HG03064 (cell line): Measurements from ENCODE around the gene ARMH4.
"Not testable (repeated sequence)": the region's sequence is repeated elsewhere in the genome, so short reads cannot be mapped to it uniquely, and the experiment has no call there.

Experiments
- ATAC-seq: cut with Tn5 transposase; IDR thresholded peaks from one replicate; pipeline ENCODE4 v1.9.1; 2021; ENCODE audit warnings: low read depth; ENCODE audit not compliant: unreplicated experiment

Gene ARMH4

DNA sequence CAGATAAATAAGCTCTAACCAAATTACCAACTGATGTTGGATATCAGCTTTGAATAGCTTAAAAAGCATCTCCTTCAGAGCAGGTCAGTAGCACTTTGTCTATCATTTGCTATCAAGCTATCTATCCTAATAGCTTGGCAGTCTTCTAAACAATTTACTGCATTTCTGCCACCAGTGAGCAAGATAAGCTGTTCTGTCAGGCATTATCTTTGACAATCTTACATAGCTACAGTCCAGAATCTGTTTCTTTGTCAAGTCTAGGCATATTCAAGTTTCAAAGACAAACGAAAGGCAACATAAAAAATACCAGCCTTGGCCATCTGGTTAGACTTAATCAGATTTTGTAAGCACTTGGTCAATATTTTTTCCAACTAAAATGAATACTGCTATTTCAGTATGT is 5.6 kb downstream of the ARMH4 start:
- ATAC-seq: no peak

DNA sequence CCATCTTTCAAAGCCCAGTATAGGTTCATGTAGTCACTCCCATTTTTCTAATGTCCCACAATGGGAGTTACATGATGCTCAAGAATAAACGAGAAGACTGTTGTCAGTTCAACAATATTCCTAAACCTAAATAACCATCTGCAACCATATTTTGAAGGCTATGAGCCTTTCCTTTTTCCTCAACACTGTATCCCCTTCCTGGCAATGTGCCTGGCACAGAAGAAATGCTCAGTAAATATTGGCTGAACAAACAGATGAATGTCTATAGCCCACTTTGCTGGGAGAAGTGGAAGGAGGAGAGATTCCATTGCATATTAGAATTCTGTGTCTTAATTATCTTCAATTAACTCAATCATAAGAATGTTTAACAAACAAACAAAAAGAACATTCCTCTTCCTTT is 6.1 kb downstream of the ARMH4 start:
- ATAC-seq: no peak

DNA sequence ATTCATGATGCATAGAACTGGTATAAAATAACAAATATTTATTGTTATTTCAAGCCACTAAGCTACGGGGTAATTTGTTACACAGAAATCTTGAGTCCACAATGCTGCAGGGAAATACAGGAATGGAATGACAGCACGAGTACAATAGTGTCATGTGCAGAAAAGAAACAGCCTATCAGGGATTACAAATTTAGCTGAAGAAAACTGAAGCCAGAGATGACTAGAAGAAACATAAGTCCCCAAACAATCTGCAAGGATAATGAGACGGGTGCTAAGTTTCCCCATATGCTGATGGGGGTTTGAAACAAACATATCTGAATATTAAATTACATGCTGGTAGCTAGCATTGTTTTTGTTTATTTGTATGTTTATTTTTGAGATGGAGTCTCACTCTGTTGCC is 8.9 kb downstream of the ARMH4 start:
- ATAC-seq: no peak

DNA sequence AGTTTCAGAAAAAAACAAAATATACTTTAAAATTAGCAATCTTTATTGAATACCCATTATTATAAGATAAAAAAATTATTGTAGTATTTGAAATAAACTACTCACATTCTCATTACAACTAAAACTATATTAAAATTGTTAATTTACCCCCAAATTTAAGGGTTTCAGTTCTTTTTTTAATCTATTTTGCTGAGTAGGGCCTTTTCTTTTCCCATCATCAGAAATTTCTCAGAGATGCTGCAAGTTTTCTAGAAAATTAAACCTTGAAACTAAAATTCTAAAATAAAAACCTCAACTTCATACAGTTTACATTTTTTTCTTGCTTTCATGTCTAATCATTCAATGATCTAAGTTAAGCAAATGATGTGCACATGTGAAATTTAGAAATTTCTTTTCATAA is 10.1 kb downstream of the ARMH4 start:
- no peak for ATAC-seq

DNA sequence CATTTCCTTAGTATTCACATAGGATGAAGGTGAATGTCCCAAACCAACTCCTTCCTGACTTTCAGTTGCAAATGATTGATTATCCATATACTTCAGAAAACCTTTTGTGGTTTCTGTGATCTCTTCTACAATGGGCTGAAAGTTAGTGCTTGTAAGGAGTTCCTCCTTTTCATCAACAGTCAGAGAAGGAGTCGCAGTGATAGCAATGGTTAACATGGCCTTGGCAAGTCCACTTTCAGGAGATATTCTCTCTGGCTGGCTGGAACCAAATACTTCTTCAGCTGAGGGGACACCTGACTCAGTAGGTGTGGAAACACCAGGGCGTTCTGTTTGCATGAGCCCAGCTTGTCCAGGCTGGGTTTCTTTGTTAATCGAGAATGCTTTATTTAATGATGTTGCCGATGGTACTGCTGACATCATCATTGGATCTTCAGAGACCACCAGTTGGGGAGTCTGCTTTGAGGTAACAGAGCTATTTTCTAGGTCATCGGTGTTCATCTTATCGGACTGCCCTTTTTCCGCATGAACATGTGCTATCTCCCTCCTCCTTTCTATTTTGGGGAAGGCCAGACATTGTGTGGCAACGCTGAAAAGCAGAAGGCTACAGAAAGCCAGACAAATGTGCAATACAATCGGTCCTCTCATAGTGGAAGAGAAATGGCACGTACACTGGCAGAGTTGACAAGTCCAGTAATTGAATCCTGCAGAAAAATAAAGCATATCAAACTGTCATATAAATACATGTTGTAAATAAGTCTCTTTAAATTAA is 13.1 kb downstream of the ARMH4 start:
- no peak for ATAC-seq

DNA sequence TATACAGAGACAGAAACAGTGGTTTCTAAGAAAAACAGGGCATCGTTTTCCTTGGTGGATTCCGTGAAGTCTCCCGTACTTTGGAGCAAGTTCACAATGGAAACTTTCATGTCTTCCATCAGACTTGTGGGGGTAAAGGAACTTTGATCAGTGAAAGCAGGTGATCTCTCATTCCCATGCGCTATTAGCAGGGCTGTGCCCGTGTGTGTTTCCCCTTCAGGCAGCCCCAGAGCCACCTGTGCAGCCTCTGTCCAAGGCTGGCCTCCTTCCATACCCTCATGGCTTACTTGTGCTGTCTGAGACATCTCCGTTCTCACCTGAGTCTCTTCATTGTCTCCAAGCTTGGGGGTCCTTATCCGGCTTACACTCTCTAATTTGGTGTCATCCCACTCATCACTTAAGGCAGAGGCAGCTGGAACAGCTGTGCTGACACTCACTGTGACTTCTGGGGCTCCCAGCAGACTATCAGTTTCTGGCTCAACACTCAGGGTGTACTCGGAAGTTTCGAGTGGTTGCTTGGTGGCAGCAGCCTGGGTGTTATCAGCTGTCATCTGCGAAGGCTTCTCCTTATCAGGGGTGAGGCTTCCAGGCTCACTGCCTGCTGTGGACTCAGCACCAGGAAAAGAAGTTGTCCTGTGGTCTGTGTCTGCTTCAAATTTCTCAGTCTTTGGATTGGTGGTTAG is 13.8 kb downstream of the ARMH4 start:
- ATAC-seq: no peak

DNA sequence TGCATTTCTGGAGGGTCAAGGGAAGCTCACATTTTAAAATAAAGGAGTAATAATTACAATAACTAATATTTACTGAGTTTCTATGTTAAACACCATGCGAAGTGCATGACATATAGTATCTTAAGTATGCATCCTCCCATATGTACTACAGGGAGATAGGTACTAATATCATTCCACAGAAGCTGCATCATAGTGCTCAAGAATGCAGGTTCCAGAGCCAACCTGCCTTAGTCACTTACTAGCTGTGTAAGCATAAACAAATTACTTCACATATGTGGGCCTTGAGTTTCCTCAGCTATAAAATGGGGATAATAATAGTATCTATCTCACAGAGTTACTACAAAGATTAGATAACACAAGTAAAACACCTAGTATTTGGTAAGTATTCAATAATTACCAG is 18.3 kb downstream of the ARMH4 start:
- no peak for ATAC-seq

DNA sequence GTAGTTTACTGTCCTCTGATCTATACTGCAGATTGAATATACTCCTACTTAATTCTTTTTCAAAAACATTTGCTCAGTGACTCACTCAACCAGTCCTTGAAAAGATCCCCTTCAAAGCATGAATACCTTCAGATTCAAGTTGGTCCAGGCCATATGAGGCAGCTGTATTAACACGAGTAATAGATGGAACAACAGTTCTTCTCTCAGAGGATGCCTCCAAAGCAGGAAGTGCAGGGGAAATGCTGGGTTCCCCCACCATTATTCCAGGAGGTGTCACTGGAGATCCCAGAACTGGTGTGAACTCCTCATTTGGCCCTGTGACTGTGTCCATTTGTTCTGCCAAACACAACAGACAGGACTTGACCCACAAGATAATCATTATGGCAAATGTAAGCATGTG is 20.6 kb downstream of the ARMH4 start:
- ATAC-seq: no peak

DNA sequence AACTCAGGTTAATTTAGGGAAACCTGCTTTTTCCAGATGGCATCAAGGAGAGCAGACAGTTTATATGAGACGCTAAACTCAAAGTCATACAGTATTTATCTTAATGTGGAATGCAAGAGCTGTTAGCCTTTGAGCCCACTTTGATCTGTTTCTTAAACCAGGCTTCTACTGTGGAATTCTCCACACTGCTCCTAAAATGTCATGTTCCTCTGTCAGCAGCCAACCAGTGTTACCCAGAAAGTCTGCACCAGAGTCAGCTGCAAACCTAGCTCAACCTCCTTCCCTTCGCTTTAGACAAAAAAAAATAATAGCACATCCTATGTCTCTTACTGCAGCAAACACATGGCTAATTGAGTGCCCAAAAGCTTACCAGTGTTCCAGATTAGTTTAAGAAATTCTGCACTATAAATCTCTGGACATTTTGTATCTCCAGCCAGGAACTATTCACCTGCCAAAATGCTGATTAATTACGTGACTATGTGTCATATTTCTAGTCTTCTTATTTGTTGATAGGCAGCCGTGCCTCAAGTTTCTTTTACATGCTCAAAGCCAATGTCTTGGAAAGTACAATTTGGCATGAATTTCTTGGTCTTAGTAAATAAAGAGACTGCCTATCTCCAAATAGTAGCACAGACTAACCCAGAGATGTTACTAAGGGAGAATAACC is 21.8 kb downstream of the ARMH4 start:
- no peak for ATAC-seq

DNA sequence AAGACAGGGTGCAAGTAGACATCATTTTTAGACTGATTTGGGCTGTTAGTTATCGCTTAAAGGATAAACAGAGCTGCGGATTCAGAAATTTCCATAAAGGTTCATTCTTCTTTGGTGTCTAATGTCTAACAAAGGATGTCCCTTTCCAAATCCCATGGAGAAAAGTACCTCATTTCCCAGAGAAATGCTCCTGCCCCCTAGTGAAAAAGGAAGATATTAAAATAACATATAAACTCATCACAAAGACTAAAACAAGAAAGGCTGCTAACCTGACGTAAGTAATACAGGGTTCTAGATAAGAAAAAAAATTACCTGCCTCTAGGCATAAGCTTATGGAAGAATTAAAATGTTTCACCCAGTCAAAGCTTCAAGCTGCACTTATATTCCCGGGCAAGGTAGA is 22.8 kb downstream of the ARMH4 start:
- ATAC-seq: no peak

DNA sequence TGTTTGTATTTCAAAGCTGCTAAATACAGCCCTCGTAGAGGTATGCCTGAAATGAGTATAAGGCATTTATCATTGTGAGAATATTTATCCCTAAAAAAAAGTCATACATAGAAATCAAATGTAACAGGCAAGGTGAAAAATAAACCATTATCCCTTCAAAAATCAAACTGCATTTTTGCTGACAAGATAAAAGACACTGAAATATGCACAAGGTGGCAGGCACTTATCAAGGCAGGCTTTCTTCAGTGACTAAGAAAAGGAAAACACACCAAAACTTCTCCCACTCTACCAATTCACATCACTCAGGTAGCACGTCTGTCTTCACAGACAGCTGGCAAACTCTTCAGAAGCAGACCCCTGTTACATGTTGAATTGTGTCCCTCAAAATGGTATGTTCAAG is 23.6 kb downstream of the ARMH4 start:
- no peak for ATAC-seq

DNA sequence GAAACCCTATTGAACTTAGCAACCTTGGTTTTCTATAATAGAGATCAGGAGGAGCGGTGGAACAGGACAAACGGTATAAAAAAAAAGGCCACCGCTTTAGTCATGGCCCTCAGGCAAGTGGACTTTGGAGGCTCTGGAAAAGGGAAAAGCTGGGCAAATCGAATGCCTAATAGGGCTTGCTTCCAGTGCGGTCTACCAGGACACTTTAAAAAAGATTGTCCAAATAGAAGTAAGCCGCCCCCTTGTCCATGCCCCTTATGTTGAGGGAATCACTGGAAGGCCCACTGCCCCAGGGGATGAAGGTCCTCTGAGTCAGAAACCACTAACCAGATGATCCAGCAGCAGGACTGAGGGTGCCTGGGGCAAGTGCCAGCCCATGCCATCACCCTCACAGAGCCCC is 29.5 kb downstream of the ARMH4 start:
- not testable (repeated sequence) for ATAC-seq

DNA sequence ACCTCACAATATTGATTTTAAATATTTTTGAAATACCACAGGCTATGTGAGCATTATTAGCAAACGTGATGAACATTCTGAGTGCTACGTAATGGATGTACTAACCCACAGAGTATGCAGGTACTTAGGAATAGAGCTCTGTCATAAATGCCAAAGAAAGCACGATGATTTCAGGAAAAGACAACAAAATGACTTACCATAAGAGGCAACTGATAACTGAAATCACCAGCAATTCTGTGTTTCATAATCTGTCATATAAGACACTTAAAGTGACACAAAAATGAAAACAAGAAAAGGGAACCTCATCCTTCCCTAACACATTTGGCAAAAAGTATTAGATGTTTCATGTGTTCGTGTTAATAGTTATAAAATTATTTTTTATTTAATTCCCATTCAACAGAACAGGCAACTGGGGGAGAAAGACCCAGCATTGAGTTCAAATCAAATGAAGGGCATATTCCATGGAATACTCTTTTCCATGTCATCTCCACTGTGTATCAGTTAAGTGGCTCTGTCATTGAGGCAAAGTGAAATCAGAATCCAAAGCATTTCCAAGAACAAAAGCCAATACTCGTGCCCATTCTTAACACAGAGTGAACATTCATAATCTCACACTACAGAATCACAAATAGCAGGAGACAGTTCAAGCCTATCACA is 30.4 kb downstream of the ARMH4 start:
- ATAC-seq: no peak

DNA sequence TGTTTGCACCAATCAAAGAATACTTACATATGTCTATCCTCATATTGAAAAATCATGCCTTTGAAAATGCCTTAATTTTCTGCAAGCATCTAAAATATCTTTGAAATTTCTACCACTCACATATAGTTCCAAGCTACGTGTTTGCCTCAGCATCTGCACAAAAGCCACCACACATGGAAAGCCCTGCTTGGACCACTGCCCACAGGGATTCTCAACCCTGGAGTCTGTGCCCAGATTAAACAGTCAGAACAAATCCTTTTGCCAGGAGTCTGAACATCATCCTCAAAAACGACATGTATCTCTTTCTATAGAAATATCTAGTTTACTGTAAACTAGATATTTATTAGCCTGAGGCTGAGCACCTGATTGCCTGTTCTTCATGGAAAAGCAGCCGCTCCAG is 32.6 kb downstream of the ARMH4 start:
- no peak for ATAC-seq

DNA sequence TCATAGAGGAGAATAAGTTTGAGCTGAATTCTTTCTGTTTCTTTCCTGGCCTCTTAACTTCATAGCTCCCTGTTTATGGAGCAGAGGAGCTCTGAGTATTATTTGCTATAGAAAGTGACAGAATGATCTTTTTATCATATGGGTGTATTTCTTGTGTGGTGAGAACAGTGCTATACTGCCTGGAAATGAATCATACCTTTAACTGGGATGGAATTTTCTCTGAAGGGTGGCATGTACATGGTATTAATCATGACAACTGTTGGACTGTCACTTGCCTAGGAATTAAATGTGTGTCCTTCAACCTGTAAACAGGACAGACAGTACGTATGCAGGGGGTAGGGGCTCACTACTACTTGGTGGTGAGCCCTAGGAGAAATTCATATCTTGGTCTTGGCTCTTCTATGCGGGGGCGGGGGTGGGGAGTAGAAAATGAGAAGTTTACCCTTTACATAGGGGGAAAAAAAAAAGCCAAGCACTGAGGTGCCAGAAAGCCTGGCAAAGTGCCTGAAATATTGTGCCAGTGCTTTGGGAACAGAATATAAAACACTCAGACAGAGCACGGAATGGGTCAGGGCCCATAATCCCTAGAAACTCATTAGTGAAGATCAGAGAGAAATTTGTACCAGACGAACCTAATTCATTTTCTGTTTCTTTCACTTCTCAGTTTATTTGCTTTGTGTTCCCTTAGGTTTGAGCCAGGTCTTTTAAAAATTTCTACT is 33.8 kb downstream of the ARMH4 start:
- ATAC-seq: no peak

DNA sequence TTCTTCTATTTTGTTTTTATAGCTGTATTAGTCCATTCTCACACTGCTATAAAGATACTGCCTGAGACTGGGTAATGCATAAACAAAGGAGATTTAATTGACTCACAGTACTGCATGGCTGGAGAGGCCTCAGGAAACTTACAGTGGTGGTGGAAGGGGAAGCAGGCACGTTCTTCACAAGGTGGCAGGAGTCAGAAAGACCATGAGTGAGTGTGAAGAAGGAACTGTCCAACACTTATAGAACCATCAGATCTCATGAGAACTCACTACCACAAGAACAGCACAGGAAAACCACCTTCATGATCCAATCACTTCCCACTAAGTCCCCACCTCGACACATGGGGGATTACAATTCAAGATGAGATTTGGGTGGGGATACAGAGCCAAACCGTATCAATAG is 42.3 kb downstream of the ARMH4 start:
- no peak for ATAC-seq

DNA sequence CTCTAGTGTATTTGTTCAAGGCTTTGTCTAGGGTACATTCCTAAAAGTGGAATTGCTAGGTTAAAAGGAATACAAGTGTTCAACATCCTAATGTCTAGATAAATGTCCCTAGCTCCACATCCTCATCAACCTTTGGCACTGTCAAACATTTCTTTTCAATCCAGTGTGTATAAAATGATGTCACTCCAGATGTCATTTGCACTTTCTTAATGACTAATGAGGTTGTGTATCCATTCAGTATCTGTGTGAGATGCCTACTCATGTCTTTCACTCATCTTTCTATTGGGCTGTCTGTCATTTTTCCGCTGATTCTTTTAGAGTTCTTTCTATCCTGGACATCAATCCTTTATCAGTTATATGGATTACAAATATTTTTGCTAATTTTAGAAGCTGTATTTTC is 43.3 kb downstream of the ARMH4 start:
- ATAC-seq: no peak

DNA sequence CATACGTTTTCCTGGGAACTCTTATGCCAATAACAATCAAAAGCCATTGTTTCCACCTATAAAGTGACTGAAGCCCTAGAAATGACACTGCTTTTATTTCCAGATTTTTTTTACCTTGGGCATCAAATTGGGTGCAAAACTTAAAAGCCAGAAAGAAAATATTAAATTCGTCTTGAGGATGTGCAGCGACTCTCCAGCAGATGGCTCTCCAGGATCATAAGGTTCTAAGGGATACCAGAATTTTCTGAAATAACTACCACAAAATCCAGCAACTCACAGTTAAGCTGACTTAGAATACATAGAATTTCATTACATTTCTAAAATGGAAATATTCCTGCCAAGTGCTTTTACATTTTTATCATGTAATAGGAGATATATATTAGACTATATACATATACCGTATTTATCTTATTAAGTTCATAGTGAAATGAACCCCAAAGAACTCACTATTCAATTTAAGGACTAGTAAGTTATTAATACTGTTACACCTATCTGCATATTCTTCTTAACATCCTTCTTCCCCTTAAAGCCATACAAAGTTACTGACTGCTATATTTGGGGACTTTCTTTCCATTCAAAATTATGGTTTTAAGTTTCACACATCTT is 44.0 kb downstream of the ARMH4 start:
- no peak for ATAC-seq

DNA sequence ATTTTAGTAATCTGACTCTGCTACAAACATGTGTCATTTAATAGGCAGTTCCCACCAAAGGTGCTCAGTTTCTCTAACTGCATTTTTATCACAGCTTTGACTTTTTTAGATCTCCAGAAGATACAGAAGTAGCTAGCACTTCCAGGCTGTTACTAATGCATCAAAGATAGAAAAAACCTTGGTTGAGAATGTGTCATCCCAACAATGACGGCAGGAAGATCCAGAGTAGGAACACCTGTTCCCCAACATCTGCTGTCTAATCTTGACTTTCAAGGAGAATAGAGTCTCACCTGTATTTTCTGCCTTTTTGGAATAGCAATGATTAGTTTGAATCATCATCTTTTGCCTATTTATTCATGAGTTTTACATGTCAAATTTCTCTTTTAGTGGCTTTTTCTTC is 45.0 kb downstream of the ARMH4 start:
- ATAC-seq: no peak

DNA sequence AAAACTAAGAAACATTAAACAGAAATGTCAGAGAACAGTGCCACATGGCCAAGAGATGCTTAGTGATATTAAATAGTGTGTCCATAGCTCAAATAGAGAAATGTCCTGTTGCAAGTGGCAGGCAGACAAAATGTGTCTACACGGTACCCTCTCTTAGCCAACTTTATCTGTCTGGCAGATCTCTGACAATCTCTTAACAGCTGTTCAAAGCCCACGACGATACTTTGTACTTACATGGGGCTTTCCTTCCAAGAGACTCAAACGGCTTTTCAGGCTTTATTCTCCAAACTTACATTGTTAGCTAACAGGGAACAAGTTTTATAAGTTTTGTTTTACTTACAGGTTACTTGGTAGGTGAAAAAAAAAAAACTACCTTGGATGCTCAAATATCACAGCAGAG is 45.6 kb downstream of the ARMH4 start:
- ATAC-seq: no peak
